ENCODE measurements around the gene BOK.
A peak's percentile ranks its signal among the peaks of the same experiment; 100 is the strongest.

BOK gene

DNA sequence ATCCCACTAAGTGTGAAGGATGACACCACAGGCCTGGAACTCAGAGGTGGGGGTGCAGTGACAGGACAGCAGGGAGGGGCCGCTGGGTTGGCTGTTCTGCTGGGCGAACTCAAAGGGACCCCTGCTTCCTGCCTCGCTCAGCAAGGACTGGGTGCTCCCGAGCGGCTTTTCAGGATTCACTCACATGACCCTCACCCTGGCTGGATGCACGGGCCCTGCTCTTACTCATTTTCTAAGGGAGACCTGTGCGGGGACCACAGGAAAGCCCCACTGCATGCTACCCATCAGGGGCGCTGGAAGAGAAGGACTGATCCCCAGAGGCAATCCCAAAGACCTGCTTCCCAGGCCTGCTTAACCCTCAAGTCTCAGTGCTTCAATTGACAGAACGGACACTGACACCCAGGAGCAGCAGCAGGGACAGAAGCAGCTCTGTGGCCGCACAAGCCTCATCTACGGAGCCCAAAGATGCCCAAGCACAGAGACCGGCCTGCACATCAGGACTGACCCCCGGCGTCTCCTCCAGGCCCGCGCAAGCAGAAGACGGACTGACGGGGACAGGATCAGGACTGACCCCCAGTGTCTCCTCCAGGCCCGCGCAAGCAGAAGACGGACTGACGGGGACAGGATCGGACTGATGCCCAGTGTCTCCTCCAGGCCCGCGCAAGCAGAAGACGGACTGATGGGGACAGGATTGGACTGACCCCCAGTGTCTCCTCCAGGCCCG, 48.8 kb downstream of the BOK start:
- DNase-seq = no peak

DNA sequence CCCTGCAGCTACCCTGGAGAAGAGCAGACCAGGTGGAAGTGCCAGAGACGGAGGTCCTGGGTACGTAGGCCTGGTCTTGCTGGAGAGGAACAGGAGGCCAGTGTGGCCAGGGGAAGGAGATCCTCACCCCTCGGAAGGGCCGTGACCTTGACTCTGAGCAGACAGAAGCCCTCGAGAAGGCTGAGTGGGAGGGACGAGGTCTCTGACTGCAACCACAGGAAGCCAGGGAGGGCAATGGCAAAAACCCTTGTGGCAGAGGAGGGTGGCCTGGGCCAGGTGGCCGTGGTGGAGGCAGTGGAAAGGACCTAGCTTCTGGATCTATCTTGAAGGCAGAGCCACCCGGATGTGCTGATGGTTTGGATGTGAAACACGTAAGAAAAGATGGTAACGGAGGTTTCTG, 50.3 kb downstream of the BOK start:
- DNase-seq = no peak

DNA sequence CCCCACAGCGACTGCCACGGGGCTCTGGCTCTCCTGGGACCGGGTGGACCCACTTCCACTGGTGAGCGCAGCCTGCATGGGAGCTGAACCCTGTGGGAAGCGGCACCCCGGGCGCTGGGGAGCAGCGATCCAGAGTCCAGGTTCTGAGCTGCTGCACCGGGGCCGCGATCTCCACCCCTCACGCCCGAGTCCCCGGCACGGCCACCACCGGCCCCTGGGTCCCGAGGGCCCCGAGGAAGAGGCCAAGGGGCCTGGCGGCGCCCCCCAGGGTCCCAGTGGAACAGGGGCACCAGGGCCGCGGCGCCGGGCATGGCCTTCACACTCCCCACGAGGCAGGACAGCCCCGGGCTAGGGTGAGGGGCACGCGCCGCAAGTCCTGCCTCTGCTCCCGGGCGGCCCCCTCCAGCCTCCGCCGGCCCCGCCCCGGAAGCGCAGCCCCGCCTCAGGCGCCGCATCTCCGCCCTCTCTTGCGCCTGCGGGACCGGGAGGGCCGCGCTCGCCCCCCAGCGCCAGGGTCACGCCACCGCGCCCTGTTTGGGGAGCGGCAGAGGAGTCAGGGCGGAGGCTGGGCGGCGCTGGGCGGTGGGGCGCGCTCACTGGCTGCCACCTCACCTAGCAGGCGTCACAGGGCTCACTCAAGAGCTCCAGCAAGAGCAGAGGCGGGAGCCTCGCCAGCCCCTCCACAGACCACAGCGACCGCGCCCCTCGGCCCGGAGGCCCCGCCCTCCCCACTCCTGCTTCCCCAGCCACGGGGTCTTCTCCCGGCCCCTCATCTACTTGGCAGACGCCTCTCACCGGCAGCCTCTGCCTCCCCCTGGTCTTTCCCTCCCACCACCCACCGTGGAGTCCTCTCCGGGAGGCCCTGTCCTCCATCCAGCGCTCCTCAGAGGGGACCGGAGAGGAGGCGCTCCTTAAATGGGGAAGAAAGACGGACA, 51.6 kb downstream of the BOK start:
- DNase-seq = peak; percentile 8

DNA sequence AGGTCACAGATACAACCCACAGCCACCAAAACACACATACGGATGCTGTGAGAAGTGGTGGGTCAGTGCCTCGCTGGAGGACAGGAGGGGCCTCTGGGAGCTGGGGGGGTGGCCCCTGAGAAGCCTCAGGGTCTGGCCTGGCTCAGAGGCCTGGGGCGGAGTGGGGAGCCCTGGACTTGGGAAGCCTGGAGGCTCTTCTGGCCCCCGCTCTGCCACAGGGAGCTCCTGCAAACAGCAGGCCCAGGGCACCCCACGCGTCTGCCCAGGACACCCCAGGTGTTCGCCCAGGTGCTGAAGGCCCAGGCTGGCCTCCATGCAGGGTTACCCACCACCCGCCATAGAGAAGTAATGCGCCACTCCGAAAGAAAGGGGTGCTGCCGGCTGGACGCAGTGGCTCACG, 52.5 kb downstream of the BOK start:
- no peak for DNase-seq

DNA sequence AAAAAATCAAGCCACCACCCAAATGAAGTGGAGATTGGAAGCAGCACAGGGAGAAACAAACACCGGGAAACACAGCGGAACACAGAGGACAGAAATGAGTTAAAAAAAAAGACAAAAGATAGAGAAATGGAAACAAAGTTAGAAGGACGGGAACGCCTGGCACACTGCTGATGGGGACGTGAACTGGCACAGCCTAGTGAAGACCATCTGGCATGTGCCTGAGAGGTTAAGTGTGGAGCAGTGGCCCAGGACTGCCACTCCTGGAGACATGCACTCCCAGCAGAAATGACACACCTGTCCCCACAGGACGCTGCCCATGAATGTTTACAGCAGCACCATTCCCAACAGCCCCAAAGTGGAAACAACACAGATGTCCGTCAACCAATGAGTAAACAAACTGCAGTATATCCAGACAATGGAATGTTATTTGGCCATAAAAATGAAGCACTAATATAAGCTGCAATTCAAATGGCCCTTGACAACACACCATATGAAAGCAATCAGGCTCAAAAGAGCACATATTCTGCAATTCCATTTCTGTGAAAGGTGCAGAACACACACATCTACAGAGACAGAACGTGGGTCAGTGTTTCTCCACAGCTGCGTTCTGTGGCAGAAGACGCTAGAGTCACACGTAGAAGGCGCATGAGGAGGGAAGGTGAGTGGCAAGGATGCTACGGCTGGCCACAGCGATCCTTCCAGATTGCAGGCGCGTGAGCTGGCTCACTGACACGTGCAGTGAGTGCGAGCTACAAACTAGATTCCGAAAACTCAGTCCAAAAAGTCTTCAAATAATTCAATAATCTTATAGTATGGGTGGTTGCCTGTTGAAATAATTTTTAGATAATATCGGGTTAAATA, 53.8 kb downstream of the BOK start:
- DNase-seq = peak; percentile 53

DNA sequence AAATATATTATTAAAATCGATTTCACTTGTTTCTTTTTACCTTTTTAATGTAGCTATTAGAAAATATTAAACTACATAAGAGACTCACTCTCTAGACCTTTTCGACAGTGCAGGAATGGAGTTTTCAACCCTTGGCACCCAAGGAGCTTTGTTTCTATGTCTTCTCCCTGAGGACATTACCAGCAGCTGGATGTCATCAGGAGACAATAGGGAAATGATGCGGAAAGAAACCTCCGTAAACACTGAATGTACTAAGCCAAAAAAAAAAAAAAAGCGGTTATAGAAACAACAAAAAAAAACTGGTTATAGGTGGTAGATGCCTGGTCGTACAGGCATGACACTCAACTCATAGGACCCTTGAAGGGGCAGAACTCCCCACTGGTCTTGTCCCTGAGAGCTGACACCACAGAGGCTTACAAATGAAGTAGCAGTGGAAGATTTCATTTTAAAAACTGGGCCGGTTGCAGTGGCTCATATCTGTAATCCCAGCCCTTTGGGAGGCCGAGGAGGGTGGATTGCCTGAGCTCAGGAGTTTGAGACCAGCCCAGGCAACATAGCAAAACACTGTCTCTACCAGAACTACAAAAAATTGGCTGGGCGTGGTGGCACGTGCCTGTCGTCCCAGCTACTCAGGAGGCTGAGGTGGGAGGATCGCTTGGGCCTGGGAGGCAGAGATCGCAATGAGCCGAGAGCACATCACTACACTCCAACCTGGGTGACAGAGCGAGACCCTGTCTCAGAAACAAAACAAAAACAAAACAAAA, 54.7 kb downstream of the BOK start:
- DNase-seq = no peak

DNA sequence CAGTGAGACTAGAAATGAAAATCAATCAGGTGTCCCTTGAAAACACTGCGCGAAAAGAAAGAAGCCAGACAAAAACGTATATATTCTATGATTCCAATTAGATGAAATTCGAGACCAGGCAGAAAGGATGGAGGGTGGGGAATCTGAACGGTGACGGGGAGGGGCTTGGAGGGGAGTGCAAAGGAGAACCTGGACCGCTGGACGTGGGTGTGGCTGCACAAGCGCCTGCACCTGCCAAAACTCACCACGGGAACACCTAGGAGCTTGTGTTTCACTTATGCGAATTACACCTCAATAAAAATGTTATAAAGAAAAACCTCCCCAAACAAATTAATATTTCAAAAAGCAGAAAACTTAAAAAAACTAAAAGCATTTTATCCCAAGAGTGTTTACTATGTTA, 56.5 kb downstream of the BOK start:
- DNase-seq = no peak

DNA sequence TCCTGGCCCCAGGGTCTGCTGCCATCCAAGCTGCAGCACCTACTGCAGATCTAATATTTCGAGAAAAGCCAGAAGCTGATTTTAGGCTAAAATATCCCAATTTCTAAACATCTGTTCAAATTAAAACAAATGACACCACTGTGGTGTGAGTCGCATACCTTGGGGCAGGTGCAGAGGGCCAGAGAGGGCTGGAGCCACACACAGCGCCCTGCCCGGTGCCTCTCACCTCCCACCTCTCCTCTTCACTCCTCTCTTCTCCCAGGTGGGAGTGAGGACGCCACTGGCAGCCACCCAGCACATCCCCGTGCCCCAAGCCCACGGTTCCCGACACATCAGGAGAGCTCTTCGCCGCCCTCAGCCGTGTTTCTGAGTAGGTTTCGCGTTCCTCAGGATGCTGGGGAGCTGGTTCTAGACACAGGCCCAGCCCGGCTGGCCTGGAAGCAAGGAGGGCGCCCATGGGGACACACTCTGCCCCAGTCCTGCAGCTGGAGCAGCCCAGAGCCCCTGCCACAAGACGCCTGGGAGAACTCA, 57.0 kb downstream of the BOK start:
- DNase-seq = no peak

DNA sequence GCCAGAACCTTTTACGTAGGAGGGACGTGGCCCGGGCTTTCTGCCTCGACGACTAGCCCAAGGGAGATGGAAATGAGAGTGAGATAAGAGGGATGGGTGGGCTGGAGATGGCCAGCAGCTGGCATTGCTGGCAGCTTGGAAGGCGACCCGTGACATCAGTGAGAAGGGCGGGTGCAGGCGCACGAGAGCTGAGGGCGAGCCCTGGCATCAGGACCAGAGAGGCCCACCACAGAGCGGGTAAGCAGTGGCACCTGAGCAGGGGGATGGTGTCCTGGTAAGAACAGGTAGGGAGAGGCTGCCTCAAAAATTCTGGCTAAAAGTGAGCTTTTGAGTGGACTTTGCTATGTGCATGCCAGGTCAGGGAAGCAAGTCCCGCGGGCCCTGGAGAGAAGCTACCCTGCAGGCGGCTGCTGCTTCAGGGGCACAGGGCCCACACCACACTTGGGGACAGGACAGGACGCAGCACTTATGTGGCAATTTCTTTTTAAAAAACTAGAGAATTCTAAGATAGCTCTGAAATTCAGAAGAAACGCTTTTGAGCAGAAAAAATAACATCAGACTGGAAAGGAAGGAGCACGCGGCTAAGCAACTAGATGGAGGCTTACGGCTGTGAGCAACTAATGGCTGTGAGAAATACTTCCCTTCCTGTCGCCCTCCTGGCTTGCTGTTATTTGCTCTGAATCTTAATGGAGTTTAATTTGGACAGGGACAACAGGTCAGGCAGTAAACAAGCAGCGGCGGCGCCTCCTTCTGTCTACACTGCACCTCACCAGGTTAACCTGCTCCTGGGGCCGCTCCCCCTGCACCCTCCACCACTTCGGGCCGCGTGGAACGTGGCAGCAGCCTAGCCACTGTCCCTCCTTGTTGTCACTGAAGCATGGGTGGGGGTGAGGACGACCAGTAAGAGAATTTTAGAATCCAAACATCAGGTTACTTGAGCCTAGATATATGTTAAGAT, 57.9 kb downstream of the BOK start:
- DNase-seq = no peak

DNA sequence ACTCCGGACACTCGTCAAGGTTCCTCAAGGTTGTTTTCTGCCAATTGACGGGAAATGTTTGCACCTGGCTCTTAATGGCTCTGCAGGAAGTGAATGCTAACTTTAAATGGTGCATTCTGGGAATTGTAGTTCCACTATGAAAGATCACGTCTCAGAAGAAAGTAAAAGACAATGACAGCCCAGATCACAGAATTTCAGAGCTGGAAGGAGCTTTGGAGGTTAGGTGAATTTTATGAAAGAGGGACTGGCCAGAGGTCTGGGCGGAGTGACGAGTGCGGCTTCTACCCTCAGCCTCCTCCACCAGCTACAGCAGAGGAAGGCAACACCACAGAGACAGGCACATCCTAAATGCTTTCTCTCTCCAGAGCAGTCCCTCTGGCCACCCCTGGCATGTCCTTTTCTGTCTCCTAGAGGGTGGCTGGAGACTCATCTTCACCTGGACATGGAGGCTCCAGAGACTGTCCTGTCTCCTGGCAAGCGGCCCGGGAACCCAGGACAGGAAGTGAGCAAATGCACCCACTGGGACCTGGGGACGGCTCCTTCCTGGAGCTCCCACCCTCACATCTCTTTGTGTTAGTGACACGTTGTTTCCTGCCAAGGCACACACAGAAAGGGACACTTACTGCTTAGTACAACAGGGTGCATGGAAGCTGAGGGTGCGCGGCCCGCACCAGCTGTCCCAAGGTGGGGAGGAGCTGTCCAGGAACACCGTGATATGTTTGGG, 59.0 kb downstream of the BOK start:
- DNase-seq = peak; percentile 34

DNA sequence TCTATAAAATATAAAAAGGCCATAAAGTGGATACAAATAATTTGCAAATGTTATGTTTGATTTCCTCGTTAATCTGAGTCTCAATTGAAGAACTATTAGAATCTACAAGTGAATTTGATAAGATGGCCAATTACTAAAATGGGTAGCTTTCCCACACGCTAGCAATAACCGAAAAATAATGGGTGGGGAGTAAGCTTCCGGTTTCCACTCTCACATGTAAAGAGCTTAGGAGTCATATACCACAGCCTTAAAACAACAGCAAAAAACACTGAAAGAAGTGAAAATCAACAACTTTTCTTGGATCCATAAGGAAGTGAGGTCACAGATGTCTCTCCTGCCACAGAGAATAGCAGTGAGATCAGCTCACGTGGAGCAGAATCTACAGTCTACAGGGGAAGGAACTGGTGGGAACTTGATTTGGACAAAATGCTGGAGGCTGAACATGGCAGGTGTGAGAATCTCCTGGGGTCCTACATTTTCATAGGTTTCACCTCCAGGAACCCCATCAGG, 59.8 kb downstream of the BOK start:
- DNase-seq = no peak

DNA sequence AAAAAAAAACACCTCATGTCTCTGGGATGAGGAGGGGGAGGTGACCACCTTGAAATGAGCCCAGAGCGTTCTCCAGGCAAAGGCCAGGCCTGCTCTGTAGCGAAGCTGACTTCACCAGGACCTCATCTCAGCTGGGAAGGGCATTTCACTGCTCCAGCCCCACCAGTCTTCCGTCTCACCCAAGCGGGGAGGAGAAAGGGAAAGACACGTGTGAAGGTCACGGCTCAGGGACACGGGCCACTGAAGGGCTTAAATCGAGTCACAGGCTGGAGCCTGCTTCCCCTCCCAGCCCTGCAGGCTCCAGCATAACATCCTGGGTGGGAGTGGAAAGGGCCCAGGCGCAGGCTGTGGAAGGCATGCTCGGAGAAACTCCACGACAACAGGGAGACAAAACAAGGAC, 60.3 kb downstream of the BOK start:
- DNase-seq = no peak

DNA sequence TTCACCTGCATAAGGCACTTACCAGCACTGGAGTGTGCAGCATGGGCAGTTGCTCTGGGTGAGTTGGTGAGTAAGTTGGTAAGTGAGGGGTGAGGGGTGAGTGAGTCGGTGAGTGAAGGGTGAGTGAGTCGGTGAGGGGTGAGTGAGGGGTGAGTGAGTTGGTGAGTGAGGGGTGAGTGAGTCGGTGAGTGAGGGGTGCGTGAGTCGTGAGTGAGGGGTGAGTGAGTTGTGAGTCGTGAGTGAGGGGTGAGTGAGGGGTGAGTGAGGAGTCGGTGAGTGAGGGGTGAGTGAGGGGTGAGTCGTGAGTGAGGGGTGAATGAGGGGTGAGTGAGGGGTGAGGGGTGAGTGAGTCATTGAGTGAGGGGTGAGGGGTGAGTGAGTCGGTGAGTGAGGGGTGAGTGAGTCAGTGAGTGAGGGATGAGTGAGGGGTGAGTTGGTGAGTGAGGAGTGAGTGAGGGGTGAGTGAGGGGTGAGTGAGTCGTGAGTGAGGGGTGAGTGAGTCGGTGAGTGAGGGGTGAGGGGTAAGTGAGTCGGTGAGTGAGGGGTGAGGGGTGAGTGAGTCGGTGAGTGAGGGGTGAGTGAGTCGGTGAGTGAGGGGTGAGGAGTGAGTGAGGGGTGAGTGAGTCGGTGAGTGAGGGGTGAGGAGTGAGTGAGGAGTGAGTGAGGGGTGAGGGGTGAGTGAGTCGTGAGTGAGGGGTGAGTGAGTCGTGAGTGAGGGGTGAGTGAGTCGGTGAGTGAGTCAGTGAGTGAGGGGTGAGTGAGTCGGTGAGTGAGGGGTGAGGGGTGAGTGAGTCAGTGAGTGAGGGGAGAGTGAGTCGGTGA, 61.3 kb downstream of the BOK start:
- no peak for DNase-seq

DNA sequence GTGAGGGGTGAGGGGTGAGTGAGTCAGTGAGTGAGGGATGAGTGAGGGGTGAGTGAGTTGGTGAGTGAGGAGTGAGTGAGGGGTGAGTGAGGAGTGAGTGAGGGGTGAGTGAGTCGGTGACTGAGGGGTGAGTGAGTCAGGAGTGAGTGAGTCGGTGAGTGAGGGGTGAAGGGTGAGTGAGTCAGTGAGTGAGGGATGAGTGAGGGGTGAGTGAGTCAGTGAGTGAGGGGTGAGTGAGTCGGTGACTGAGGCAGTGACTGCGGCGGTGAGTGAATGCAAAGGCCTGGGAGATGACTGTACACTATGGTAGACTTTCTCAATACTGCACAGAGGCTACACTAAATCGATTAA, 61.8 kb downstream of the BOK start:
- no peak for DNase-seq

Measured in NCI-H774 (cell line).